HL-60/S4 treated with retinoic acid at 250 ng/mL for 4 days and 3 days (cell line): ENCODE measurements around the gene EML5.
"Not testable (repeated sequence)": the region's sequence is repeated elsewhere in the genome, so short reads cannot be mapped to it uniquely, and the experiment has no call there.

Experiments
- in situ Hi-C: fragments of 300-500 bp; cut with MboI; formaldehyde crosslinking; loops from 2 replicates; pipeline ENCODE4 v1.7.0; 2022; ENCODE audit warnings: low sequenced_read_pairs

Gene EML5

DNA sequence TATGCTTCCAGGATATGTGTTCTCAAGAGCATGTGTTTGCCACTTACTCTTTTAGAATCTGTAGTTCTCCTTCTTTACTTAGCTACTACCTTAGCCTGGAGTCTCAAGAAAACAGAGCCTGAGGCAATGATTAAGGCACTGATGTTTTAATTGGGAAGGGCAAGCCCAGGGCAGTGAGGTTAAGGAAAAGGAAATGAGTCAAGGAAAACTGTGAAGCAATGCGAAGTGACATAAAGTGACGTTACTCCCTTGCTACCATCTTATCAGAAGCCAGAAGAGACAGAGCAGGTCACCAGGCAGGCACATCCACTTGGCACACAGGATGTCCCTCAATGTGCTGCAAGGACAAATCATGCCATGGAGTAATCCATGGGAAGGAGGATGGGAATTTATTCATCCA, 11.3 kb upstream of the EML5 start:
- in situ Hi-C loops: no loop called here

DNA sequence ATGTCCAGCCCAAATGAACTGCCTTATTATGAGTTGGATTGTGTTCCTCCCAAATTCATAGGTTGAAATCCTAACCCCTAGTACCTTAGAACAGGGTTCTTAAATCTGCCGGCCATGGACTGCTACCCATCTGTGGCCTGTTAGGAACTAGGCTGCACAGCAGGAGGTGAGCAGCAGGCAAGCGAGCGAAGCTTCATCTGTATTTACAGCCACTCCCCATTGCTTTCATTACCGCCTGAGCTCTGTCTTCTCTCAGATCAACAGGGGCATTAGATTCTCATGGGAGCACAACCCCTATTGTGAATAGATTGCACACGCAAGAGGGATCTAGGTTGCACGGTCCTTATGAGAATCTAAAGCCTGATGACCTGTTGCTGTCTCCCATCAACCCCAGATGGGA, 9.8 kb upstream of the EML5 start:
- in situ Hi-C loops: no loop called here

DNA sequence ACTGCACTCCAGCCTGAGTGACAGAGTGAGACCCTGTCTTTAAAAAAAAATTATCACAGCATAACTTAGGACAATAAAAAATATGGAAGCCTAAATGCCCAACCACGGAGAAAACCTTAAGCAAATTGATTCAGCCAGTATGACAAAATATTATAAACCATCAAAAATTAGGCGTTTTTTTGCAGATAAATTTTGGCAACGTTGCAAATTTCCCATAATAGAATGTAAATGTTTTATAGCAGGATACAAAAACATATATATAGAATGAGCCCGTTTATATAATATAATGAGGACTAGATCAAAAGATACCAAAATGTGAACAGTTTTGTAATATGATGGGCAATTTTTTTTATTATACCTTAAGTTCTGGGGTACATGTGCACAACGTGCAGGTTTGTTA, 6.8 kb upstream of the EML5 start:
- in situ Hi-C loops: no loop called here

DNA sequence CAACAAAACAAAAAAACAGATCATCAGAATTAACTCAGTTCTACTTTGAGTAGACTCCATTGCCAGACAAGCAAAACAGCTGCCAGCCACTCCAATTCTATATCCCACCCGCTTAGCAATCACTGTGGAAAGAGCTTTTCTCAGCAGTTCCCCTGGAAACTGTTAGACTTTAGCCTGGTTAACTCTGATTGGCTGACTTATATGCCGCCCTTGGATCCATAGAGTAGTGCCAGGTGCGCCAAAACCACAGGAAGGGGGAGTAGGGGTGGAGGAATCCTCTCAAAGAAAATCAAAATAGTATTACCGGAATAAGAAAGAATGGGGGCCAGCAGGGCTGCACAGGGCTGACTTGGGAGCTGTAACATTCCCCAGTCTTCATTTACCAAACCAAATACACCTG, 5.4 kb upstream of the EML5 start:
- in situ Hi-C loops: no loop called here

DNA sequence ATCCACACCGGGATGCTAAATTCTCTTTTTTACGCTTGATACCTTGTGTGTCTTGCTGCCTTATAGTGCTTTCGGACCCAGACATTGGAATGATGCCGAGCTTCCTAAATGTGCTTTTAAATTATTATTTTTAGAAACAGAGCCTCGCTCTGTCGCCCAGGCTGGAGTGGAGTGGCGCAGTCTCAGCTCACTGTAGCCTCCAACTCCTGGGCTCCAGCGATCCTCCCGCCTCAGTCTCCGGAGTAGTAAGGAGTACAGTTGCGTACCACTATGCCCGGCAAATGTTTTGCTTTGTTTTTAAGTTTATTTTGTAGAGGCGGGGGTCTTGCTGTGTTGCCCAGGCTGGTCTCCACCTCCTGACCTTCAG, 489 bp upstream of the EML5 start:
- in situ Hi-C loops: no loop called here

DNA sequence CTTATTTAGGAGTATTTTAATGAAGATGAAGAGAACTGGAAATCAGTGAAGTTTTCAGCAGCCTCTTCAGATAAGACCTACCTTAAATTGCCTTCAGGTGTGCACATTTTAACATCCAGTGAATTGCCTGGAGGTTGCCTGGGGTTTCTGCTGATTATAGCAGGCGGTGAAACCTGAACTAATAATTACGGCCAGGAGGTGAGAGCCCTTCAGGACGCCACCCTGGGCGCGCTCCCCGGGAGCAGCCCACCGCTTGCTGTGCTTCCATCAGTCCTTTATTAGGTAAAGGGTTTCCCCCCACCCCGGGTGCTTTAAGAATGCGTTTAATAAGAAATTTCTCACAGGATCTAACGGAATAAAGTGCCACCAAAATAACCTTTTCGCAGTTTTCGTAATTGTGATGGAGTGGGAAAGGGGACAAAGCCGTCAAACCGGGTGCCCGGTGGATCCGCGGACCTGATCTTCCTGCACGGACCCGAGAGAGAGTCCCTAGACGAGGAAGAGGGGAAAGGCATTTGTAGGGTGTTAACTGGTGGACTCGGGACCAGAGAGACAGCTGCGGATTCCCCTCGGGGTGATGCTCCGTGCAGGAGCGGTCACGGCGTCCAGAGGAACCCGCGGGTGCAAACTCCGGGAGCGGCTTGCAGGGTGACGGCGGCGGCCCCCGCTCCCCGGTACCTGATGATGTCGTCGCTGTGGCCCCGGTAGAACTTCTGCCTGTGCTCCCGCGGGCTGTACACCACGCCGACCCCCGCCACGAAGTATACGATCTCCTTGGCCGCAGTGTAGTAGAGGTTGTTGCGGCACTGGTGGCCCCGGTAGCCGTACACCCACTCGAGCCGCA, 902 bp downstream of the EML5 start:
- in situ Hi-C loops: no loop called here

DNA sequence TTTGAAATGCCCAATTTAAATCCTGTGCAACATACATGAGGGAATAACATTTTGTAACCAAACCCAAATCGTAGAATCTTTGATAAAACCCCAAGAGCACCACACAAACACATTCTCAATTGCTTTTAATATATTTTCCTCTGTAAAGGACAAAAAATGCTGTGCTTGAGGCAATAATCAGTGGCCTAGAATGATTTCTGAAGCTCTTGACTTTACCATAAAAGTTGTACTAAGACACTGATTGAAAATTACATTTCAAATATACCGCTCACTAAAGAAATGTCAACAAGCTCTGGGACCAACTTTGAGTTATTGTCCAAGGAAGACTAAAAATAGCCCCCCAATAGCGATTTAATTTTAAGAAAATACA, 1.5 kb downstream of the EML5 start:
- in situ Hi-C loops: no loop called here

DNA sequence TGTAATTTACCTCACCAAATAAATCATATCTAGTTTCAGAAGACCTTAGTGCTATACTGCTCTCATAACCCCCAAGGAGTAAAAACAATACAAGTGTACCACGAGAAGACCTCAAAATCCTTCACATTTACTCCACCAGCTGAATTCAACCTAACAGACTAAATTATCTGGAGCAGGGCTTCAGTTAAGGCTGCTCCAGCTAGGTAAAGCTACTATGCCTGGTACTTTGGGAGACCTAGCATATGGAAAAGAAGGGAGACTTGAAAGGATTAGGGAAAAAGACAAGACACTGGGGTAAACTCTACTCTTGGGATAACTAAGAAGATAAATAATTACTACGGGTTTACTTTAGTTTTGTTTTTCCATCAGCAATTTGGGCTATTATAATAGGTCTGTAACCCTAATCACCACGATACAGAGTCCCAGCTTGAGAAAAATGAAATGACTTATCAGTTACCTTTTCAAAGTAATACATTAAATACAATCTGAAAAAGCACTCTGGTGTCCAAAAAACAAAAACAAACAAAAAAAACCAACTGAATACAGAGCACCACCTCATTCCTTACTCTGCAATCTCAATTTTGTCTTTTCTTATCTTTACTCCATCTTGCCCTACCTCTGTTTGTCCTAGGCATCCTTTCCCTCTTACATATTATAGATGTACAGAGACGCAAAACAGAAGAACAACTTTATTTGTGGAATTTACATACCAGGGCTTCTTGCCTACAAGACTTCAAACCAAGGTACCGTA, 2.1 kb downstream of the EML5 start:
- in situ Hi-C loops: no loop called here

DNA sequence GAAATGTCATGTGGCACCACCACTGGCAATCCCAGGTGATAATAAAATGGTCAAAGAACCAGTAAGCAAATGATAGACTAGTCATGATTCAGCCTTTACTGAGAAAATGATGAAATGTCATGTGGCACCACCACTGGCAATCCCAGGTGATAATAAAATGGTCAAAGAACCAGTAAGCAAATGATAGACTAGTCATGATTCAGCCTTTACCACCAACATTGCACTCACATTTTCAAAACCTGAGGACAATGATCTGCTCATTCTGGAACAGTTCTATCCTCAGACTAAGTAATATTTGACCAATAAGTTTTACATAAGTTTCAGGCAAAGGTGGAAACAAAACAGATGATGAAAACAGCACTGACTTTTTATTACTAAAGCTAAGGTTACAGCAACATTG, 3.2 kb downstream of the EML5 start:
- in situ Hi-C loops: not testable (repeated sequence)

DNA sequence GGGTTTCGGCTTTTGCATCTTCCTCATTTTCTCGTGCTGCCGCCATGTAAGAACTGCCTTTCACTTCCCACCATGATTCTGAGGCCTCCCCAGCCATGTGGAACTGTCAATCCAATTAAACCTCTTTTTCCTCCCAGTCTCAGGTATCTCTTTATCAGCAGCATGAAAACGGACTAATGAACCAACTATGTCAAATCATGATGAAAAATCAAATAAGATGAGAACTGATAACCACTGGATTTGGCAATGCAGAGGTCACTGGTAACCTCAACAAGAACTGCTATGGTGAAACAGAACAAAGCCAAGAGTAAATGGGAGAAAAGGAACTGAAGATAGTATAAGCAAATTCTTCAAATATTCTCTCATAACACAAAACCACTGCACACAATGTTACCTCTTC, 6.0 kb downstream of the EML5 start:
- in situ Hi-C loops: no loop called here

DNA sequence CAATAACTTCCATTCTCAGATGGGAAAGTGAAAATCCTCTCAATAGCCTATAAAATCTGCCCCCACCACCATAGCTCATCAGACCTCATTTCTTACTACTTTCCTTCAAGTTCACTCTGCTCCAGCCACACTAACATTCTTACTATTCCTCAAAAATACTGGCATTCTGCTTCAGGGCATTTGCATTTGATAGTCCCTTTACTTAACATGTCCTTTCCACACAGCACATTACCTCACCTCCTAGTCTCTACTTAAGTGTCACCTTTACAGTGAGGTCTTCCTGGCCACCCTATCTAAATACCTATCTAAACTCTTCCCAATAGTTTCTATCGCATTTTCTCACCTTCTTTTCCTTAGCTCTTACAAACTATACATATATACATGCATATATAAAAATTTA, 6.8 kb downstream of the EML5 start:
- in situ Hi-C loops: no loop called here

DNA sequence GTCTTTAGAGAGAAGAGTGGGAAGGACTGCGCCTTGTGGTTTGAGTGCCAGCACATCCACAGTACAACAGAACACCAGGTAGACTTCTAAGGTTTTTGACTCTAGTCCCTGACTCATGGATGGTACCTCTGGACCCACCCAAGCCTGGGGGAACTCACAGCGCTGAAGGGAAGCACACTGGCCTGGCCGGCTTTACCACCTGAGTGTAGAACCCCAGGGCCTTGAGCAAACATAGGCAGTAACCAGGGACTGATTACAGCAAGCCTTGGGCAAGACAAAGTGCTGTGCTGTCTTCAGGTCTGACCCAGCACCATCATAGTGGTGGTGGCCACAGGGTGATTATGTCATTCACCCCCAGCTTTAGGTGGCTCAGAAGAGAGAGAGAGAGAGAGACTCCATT, 17.2 kb downstream of the EML5 start:
- in situ Hi-C loops: no loop called here

DNA sequence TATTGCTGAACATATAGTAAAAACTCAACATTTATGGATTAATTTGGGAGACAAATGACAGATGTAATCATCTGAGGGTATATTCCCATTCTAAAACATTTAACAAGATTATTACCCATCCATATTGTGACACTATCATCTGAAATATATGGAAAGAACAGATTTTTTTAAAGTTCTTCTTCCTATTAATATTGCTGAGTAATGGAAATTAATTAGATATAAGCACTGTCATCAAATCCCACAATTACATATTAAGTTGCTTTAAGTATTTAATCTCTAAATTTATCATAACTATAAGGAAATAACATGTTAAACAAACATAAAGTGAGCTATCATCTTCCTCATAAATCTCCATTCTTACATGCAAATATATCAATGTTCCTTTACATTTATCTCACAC, 22.0 kb downstream of the EML5 start:
- in situ Hi-C loops: no loop called here

DNA sequence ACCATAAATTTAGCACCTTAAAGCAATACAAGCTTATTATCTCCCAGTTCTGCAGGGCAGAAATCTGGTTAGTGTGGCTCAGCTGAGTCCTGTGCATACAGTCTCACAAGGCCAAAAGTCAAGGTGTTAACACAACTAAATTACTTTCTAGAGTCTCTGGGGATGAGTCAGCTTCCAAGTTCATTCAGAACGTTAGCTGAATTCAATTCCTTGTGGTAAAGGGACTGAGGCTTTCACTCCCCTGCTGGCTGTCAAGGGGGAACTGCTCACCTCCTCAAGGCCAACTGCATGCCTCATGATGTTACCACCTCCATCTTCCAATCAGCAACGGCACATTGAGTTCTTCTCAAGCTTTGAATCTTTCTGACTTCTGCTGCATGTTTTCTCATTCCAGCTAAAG, 27.6 kb downstream of the EML5 start:
- in situ Hi-C loops: no loop called here

DNA sequence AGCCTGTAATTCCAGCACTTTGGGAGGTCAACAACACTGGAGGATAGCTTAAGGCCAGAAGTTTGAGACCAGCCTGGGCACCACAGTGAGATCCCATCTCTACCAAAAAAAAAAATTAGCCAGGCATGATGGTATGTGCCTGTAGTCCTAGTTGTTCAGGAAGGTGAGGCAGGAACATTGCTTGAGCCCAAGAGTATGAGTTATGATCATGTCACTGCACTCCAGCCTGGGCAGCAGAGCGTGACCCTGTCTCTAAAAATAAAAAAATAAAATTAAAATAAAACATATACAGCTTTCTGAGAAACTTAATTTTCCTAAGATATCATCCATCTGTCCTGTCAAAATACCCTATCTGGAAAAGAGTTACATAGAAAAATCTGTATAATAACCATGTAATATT, 38.9 kb downstream of the EML5 start:
- in situ Hi-C loops: no loop called here

DNA sequence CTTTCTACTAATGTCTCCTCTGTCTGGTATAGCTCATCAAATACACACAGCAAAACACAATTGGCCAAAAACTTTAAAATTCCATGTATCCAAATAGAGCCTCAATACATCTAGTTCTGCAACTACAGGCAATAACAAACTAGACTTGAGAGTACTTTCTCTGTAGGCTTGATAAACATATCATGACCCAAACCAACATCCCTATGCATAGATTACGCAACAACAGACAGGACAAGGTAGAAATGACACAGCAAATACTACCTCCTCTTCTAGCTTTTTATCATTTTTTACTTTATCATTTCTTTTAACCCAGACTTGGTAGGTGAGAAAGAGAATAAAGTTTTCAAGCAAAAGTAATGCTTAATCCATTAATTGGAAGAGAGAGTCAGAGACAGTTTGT, 41.8 kb downstream of the EML5 start:
- in situ Hi-C loops: no loop called here

DNA sequence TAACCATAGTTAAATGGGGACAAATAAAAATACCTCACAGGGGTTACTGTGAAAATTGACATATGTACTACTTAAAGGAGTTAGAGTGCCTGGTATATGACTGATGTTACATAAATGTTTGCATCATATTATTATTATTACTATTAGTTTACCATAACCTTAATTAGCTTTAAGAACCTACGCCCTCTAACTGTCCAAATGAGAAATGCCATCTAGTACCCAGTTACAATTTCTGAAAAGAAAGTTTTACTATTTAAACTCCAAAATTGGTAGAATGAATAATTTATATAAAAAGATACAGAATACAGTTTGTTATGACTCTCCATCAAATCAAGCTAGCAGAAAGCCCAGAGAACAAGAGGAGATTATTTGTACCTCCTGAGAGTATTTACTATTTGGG, 42.3 kb downstream of the EML5 start:
- in situ Hi-C loops: no loop called here

DNA sequence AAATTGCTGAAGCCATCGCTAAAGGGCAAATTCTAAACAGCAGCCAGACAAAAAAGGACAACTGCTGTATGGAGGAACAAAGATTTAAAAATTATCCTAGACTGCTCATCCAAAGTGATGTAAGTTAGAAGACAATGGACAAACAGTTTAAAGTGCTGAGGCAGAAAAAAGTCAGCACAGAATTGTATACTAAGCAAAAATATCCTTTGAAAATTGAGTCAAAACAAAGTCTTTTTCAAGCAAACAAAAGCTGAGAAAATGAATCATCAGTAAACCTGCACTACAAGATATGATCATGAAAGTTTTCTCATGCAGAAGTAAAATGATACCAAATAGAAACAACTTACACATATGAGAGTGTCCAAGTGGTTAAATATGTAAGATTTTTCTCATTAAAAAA, 43.6 kb downstream of the EML5 start:
- in situ Hi-C loops: no loop called here

DNA sequence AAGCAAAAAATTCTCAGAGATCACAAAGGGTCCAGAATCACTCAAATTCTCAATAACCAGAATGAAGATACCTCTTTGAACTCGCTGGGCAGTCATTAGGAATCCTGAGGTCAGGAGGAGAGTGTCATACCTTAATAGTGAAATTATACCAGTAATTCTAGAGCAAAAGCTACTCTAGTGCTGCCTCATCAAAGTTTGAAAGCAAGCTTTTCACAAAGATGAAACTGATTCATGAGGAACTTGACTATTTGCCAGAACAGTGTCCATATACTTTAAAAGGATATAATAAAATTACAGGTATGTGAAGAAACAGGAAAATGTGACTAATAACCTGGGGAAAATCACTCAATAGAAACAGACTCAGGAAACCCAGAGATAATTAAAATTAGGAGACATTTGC, 44.5 kb downstream of the EML5 start:
- in situ Hi-C loops: no loop called here

DNA sequence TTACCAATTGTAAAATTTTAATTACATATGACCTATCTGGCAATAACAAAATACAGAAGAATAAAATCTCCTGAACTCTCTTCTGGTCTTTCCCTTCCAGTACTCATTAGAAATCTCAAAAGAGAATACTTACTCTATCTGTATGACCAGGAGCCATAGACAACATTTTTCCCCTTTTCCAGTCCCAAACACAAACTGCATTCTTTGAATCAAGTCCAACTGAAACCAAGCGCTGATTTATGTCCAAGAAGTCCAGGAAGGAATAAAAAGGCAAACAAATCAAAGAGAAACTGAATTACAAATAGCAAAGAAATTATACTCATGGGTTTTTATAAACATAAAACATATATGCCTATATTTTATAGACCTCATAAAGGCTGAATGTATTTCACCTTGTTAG, 46.7 kb downstream of the EML5 start:
- in situ Hi-C loops: no loop called here

DNA sequence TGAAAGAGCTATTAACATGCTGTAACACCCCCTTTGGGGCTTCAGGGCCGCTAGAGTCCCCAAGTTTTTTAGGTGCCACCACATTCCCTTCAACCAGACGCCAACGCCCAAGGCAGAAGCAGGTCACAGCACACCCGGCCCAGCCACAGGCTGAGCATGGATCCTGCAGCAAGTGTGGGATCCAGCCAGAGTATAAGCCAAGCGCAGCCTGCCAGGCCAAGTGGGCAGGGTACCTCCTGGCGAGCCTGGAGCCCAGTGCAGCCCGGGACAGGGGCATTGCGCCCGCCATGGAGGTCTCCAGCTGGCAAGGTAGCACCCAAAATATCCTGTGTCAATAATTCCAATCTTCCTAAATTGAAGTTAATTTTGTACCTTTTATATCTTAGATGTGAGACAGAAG, 55.5 kb downstream of the EML5 start:
- in situ Hi-C loops: no loop called here

DNA sequence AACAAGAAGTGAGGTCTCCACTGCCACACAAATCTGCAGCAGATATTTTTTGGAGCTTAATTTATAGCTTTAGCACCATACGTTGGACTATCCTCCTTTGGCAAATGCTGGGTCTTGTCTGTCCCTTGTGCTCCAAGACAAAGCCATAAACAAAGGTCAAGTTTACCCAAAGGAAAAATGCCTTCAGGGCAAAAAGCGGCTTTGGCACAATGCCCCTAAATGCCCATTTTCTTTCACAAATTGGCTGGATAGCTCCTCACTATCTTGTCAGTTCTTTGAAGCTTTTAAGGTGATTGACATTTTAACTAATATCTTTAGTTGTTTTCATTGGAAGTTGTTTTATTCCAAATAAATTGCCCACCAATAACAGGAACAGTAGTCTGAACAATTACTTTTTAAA, 59.6 kb downstream of the EML5 start:
- in situ Hi-C loops: no loop called here

DNA sequence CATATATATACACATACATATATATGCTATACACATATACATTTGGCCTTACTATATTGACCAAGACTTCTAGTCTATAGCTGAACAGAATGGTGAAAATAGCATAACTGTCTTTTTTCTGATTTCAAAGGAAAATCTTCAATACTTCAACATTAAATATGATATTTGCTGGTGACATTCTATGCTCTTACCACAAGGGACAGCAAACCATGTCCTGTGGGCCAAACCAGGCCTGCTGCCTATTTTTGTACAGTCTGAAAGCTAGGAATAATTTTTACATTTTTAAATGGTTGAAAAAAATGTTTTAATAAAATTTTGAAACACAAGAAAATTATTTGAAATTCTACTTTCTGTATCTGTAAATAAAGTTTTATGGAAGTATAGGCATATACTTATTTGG, 63.6 kb downstream of the EML5 start:
- in situ Hi-C loops: no loop called here
